GM19351 (cell line): ENCODE data around the gene DNAH17.

ENCODE experiments used
- ATAC-seq: cut with Tn5 transposase; IDR thresholded peaks from one replicate; pipeline ENCODE4 v1.9.1; 2021; ENCODE audit warnings: mild to moderate bottlenecking, moderate library complexity; ENCODE audit not compliant: unreplicated experiment

The DNAH17 gene

GRCh38 chr17:78419970-78420815, 157.0 kb downstream of the DNAH17 start:
- no peak for ATAC-seq

GRCh38 chr17:78418326-78419026, 158.7 kb downstream of the DNAH17 start:
- no peak for ATAC-seq

GRCh38 chr17:78417531-78417909, 159.7 kb downstream of the DNAH17 start:
- ATAC-seq = no peak

GRCh38 chr17:78416791-78417530, 160.2 kb downstream of the DNAH17 start:
- no peak for ATAC-seq

- ATAC-seq = no peak
Measured at GRCh38 chr17:78415821-78416711, 161.1 kb downstream of the DNAH17 start.

GRCh38 chr17:78414178-78415162, 162.7 kb downstream of the DNAH17 start:
- no peak for ATAC-seq

GRCh38 chr17:78412403-78412802, 164.8 kb downstream of the DNAH17 start:
- no peak for ATAC-seq

- ATAC-seq = no peak
Measured at GRCh38 chr17:78411241-78411857, 165.8 kb downstream of the DNAH17 start.

- ATAC-seq = no peak
Measured at GRCh38 chr17:78409191-78409928, 167.8 kb downstream of the DNAH17 start.

- no peak for ATAC-seq
Measured at GRCh38 chr17:78408476-78409050, 168.6 kb downstream of the DNAH17 start.

- ATAC-seq = no peak
Measured at GRCh38 chr17:78407387-78408000, 169.7 kb downstream of the DNAH17 start.

GRCh38 chr17:78406920-78407319, 170.3 kb downstream of the DNAH17 start:
- ATAC-seq = no peak

GRCh38 chr17:78406396-78406795, 170.8 kb downstream of the DNAH17 start:
- no peak for ATAC-seq

- ATAC-seq = no peak
Measured at GRCh38 chr17:78403822-78404221, 173.4 kb downstream of the DNAH17 start.

- no peak for ATAC-seq
Measured at GRCh38 chr17:78401891-78402290, 175.3 kb downstream of the DNAH17 start.

- no peak for ATAC-seq
Measured at GRCh38 chr17:78401246-78401645, 175.9 kb downstream of the DNAH17 start.

GRCh38 chr17:78400581-78401240, 176.5 kb downstream of the DNAH17 start:
- no peak for ATAC-seq
